LHCN-M2 (cell line): ENCODE measurements around the gene HMX1. TPM values are rescaled to one million over a fixed set of nuclear protein-coding genes. Genes with fewer than 3 reads are reported as not detected.

Source experiments
- DNase-seq: peaks from one replicate; pipeline ENCODE4 v3.0.0-alpha.2; 2012; ENCODE audit warnings: low read depth
- total RNA-seq: library from RNA; depleted of rRNA; stranded (reverse); fragments of >200 nt; gene quantifications from 2 replicates; pipeline ENCODE4 v1.2.3, GENCODE V29; 2014

The HMX1 gene
- total RNA-seq, 1 experiment from 2014 or later = not detected

GRCh38 chr4:8892556-8893226 is 21.1 kb upstream of the HMX1 start:
- DNase-seq = no peak

DNA sequence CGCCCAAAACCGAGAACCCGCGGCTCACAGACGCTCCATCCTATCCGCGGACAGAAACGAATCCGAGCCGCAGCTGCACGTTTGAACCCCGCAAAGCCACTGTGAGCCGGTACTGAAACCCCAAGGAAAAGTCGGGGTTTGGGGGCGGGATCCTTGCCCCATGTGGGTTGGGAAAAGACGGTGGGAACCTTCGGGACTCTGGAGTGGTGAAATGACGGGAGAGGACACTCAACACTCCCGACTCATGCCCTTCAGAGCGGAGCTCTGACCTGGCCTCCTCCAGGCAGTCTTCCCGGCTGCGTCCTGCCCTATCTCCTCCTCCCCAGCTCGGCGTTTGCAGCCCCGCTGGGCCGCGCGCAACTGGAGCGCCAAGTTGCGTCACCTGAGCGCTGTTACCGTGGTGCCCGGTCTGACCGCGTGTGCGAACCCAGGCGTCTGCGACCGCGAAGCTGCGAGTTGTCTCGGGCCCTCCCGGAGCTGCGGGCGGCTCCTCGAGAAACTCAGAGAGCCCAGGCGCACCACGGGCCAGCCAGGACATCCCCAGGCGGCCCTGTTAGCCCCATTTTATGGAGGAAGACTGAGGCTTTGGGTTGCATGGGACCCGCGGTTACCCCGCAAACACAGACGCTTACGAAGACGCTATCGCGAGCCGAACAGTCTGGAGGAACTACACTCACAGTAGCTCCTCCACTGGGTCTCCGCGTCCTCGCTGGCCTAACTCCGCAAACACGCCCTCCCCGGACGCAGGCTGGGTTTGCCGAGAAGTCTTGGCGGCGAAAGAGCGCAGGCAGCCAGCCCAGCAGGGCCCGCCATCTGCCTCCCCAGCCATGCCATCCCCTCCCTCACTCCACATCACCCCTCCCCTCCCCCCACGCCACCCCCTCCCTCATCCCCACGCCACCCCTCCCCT is 20.3 kb upstream of the HMX1 start:
- no peak for DNase-seq

GRCh38 chr4:8891255-8891645 is 19.6 kb upstream of the HMX1 start:
- DNase-seq = no peak

DNA sequence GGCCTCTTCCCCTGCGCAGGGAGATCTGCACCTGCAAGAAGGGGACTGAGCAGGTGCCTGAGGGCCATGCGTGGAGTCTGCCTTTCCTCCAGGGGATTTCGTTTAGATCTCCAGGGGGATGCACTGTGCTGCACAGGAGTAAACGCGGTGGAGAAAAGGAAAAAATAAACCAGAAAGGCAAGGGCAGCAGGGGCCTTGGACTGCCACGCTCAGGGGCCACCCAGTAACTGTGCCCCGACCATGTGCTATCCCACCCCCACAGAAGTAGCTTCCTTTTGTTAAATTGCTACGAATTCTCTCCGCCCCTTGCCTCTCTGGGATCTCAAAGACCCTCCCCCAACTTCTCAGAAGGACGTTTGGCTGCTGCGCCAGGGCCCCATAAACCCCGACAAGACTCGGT is 17.2 kb upstream of the HMX1 start:
- no peak for DNase-seq

DNA sequence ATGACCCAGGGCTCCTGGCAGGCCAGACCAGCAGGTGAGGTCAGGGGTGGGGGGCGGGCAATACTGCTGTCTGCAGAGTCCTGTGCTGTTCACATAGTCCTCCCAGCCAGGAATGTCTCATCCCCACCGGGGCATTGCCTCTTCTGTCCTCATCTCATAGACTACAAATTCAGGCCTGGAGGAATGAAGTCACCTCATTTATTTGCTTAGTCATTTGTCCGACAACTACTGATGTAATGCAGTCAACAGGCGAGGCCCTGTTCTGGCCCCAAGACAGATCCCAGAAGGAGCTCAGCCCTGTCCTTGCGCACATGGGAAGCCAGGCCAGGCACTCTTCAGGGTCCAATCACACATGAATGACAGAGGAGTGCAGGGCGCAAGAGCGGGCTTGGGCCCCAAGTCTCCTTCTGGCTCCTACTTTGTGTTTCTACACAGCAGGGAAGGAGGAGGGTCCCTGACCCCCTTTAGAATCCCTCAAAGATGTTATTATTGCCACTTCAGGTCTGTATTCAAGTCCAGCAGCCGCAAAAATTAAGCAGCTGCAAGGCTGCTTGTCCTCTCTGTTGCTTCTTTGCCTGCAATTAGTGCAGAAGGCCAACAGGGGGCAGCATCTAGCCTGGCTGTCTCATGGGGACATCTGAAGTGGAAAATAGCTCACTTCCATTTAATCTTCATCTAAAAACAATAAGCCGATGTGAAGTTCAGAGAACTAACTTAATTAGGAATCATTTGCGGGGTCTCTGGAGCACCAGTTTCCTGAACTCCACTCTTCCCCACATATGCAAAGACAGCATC is 15.2 kb upstream of the HMX1 start:
- DNase-seq = no peak

DNA sequence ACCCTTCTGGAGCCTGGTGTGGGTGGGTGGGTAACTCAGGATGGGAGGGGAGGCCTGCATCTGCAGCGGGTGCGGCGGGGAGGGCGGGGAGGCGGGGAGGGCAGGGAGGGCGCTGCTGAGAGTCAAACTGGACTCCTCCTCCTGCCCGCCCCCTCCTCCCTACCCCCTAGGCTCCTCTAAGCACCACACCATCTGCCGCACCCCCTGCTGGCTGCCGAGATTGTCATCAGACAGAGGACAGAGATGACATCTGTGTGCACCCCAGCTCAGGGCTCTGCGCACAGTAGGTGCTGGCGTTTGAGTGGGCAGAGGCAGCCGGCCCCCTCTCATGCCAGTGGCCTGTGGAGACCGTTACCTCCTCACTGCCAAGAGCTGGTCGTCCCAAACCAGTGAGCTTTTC is 10.6 kb upstream of the HMX1 start:
- no peak for DNase-seq

DNA sequence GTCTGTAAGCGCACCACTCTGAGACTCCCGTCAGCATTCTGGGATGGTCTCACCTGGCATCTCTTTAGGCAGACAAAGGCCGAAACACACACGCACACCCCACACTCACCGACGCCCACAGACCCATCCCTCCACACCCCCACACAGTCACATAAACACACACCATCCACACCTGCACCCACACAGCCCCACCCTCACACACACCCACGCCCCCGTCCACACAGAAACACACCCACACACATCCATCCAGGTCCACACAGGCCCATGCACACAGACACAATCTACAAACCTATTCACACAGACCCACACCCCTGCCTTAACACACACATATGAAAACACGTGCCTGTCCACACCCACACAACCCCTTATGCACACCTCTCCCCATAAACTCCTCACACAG is 9.2 kb upstream of the HMX1 start:
- DNase-seq = no peak

GRCh38 chr4:8879574-8879973 is 7.9 kb upstream of the HMX1 start:
- no peak for DNase-seq

DNA sequence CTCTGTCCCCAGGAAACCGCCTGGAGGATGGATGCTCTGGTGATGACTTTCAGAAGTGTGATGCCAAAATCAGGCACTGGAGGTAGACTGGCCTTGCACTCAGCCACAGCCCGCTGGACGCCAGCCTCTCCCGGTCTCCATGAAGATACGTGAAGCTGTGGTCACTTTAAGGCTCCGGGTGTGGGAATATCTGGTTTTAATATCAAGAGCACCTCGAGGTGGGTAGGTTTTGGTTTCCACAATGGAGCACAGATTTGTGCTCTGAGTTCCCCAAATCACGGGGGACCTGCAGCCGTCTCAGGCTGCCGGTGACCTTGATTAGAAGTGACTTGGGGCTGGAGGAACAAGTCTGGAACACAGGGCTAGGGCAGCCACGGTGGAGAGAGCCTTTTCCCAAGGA is 6.8 kb upstream of the HMX1 start:
- no peak for DNase-seq

DNA sequence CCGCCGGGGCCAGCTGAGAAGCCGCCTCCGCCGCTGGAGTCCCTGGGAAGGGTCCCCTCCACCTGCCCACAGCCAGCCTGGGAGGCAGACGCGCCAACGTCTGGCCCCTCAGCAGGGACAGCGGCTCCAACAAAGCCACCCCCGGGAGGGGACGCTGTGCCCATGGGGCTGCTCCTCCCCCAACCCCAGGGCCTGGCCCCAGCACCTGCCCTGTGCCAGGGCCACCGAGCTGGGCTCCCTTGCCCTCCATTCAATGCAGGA is 6.1 kb upstream of the HMX1 start:
- DNase-seq = no peak

GRCh38 chr4:8876982-8877779 is 5.5 kb upstream of the HMX1 start:
- DNase-seq = no peak

GRCh38 chr4:8874896-8875680 is 3.4 kb upstream of the HMX1 start:
- DNase-seq = no peak

DNA sequence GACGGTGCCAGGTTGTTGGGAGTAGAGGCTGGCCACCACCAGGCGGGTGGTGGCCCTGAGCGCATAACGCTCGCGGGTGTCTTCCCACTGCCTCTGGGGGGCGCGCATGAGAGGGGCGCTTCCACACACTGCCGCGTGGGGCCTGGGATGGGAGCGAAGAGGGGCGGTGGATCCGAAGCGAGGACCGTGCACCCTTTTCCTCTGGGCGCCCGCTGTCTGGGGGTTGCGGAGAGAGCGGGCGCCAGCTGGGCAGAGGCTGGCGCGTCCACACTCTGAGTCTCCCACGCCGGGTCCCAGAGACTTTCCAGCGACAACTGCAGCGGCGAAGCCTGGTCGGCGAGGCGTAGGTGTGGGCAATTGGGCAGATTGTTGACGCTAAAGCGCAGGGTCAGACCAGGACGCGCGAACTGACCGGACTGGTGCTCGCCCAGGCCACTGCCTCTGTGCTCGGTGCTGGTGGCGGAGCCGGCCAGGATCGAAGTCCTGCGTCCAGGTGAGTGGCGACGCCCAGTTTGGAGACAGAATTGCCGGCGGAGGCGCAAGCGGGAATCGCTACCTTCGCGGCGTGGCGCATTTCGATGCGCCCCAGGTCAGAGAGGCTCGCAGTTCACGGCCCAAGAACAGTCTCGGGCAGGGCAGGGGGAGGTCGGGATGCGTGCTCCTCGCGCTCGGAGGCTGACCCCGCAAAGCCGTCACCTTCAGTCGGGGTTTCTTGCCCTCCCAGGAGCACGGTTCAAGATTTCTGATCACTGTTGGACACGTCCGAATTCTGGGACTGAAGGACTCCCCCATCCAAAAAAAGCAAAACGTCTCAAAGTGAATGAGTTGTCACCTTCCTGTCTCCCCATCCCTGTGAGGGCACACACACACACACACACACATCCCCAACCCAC is 2.6 kb upstream of the HMX1 start:
- no peak for DNase-seq

DNA sequence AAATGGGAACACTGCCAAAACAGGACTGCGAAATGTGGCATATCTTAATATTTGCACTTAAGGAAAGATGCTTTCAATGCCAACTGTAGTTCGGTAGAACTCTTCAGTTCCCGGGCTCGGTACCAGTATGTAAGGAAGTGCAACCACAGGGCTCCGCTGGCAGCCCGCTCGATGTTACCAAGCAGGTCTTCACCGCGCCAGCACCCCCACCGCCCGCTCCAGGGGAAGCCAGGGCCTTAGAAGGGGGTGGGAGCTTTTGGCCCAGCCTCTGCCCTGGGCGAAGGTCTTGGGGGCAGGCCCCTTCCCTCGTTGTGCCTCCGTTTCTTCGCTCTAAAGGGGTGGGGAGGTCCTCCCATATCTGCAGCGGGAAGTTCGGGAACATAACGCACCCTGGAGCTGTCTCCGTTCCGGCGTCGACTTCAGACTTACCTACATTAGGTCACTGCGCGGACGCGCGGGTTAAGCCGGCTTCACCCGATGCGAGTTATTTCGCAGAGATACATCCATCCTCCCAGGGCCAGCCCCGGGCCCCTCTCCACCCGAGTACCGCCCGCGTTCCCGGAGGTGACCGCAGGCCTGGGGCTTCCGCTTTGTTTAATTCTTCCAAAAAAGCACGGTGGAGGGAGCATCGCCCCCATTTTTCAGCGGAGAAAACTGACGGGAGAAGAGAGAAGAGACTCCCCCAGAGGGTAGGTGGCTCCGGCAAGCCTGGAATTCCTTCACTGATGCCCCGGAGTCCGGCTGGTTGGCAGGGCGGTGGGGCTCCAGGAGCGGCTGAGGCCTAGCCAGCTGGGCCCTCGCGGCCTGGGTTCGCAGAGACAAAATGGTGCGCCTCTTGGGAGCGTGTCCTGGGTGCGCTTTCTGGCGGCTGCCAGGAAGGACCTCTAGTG is 1.0 kb upstream of the HMX1 start:
- no peak for DNase-seq

DNA sequence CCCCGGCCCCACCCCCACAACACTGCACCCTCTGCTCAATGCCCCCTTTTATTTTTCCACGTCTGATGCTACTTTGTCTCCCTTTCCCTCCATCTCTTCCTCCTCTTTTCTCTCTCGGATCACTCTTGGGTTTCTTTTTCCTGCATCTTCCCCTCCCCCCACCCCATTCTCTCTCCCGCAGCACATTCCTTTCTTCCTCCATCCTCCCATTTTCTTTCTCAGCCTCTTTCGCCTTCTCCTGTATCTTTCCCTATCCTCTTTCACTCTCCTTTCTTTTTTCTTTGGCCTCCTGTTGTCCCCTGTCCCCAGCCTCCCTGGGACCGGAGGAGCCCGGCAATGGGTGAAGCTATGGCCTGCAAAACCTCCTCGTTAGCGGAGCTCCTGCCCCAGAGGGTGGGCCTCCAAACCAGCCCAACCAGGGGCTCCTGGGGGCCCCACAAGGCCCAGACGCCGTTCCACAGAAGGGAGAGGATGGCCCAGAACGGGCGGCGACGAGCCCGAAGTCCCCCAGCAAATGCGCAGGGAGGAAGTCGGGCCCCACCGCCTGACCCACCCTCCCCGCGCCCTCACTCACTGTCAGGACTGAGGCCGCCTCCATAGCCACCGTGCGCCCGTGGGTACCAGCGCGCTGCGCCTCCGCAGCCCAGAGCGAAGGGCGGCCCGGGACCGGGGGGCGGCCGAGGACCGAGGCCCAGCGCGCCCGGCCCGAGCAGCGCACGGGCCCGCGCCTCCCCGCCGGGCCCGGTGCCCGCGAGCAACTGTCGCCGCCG is 807 bp downstream of the HMX1 start:
- DNase-seq = no peak

DNA sequence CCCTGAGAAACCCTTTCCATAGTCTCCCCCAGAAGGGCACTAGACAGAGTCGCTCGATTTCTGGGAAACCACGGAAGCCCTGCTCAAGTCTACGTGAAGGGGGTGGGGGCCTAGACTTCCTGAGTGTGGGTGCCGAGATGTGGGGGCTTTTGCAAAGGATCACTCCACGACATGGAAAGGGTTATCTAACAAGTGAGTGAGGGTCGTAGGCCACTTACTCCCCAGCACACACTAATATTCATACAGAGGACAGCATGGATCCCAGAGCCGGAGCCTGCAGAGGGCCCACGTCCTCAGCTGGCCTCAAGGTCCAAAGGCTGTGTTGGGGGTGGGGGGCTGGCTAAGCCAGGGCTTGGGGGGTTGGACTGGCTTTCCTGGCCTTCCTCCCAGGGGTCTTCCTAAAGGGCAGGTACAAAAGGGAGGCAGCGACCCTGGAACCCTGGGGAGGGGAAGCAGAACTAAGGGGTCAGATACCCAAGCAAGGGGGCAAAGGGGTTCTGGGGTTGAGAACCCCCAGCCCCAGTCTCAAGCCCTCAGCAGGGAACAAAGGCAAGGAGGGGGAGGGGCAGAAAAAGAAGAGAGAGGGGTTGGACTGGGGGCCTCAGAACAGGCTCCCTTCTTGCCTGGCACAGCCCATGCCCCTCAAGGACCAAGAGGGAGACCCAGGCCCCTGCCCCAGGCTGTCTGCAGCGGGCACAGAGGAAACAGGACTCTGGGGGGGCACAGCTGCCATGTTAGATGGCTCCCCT is 1.6 kb downstream of the HMX1 start:
- no peak for DNase-seq
